Liver (tissue), 9 donors: Measurements from ENCODE around the gene CPSF3. TPM values are rescaled to one million over a fixed set of nuclear protein-coding genes. Genes with fewer than 3 reads are reported as not detected.

Experiments used
- DNase-seq: peaks from one replicate; pipeline ENCODE4 v3.0.0-alpha.2; 2017; ENCODE audit warnings: low spot score
- H3K27ac ChIP-seq, 2 donors: one replicate each; pipeline ENCODE4 v1.7.0; 2013; ENCODE audit warnings: inconsistent platforms in 2 of 2, low read length in 2 of 2, control low read depth in 1 of 2, low read depth in 1 of 2, mild to moderate bottlenecking in 1 of 2
- H3K27me3 ChIP-seq, 4 donors: one replicate each; pipeline versions ENCODE4 v1.6.1 to v1.7.0; 2013; ENCODE audit warnings: low read length in 3 of 4, inconsistent platforms in 1 of 4, mild to moderate bottlenecking in 1 of 4, moderate library complexity in 1 of 4; ENCODE audit not compliant: control insufficient read depth in 4 of 4, insufficient read depth in 4 of 4
- H3K36me3 ChIP-seq, 4 donors: one replicate each; pipeline versions ENCODE4 v1.6.1 to v1.7.0; 2013; ENCODE audit warnings: low read length in 3 of 4, mild to moderate bottlenecking in 3 of 4, low read depth in 1 of 4, moderate library complexity in 1 of 4; ENCODE audit not compliant: control insufficient read depth in 4 of 4, insufficient read depth in 3 of 4
- H3K4me1 ChIP-seq, 4 donors: one replicate each; pipeline versions ENCODE4 v1.6.1 to v1.7.0; 2013; ENCODE audit warnings: low read length in 3 of 4, mild to moderate bottlenecking in 3 of 4, moderate library complexity in 1 of 4; ENCODE audit not compliant: control insufficient read depth in 4 of 4, insufficient read depth in 4 of 4
- H3K4me3 ChIP-seq, 3 donors: one replicate each; pipeline versions ENCODE4 v1.6.1 to v1.7.0; 2013; ENCODE audit warnings: low read length in 3 of 3, control low read depth in 1 of 3, low read depth in 1 of 3, mild to moderate bottlenecking in 1 of 3
- H3K9ac ChIP-seq, 2 donors: one replicate each; pipeline ENCODE4 v1.7.0; 2013; ENCODE audit warnings: low read length in 2 of 2, mild to moderate bottlenecking in 2 of 2, moderate library complexity in 2 of 2, control low read depth in 1 of 2, low read depth in 1 of 2
- H3K9me3 ChIP-seq, 4 donors: one replicate each; pipeline versions ENCODE4 v1.6.1 to v1.7.0; 2013; ENCODE audit warnings: low read length in 3 of 4; ENCODE audit not compliant: control insufficient read depth in 4 of 4
- GABPA ChIP-seq, 2 donors: IDR thresholded peaks in 1 of 2; conservative IDR thresholded peaks in 1 of 2; 2 replicates each; pipeline ENCODE4 v1.6.1; 2016; ENCODE audit warnings: antibody characterized with exemption in 2 of 2, mild to moderate bottlenecking in 1 of 2, moderate library complexity in 1 of 2
- HNF4G ChIP-seq: IDR thresholded peaks from 2 replicates; pipeline ENCODE4 v1.6.1; 2016; ENCODE audit warnings: antibody characterized with exemption
- JUND ChIP-seq, 2 donors: IDR thresholded peaks; 2 replicates each; pipeline ENCODE4 v1.6.1; 2016; ENCODE audit warnings: antibody characterized with exemption in 2 of 2
- MAX ChIP-seq: IDR thresholded peaks from 2 replicates; pipeline ENCODE4 v1.6.1; 2016; ENCODE audit warnings: antibody characterized with exemption
- RXRA ChIP-seq, 2 donors: IDR thresholded peaks; 2 replicates each; pipeline ENCODE4 v1.6.1; 2017 to 2018; ENCODE audit warnings: antibody characterized with exemption in 2 of 2, mild to moderate bottlenecking in 1 of 2
- WGBS: extraction: QIAGEN DNeasy Blood & Tissue Kit; methylation state at CpG from one replicate; pipeline ENCODE4 v1.1.7; 2013; 5-methylcytosine and 5-hydroxymethylcytosine counted together
- polyA plus RNA-seq, 2 donors: library from polyadenylated mRNA; stranded (reverse) in 1 of 2; unstranded in 1 of 2; fragments of 200-250 nt in 1 of 2; fragments of >200 nt in 1 of 2; fragmentation: Nextera tagmentation in 1 of 2; extraction: Ambion mirVana in 1 of 2; gene quantifications; one replicate each; pipeline versions ENCODE4 v1.2.1 to v1.2.3, GENCODE V29; 2013 to 2015
- total RNA-seq, 2 donors: library from RNA; depleted of rRNA; stranded (reverse); fragments of >200 nt; gene quantifications; one replicate each; pipeline ENCODE4 v1.2.3, GENCODE V29; 2014
- TF ChIP-seq, protein P1 (sequence below): IDR thresholded peaks from 2 replicates; pipeline ENCODE4 v1.6.1; 2016; ENCODE audit warnings: antibody characterized with exemption
- TF ChIP-seq, protein P2 (sequence below): IDR thresholded peaks from 2 replicates; pipeline ENCODE4 v1.6.1; 2016; ENCODE audit warnings: antibody characterized with exemption
- donor health status: healthy.
- donor health status: healthy.
- donor health status: healthy.
- donor health status: healthy.
- donor health status: healthy.

CPSF3 gene
- total and polyA plus RNA-seq, 4 donors = 8.7 to 32.2 (median 16.9) TPM

GRCh38 chr2:9378433-9379390 lies 44.7 kb upstream of the CPSF3 start:
- H3K9me3 ChIP-seq = no peaks in the 10 kb centered on the region
- no peak overlapping the region for H3K9ac ChIP-seq
- no peak overlapping the region for H3K4me3 ChIP-seq
- no peak overlapping the region for H3K27ac ChIP-seq
- TF ChIP-seq MAX = no peak
- TF ChIP-seq JUND (IDR thresholded peaks at IDR 0.05) = peak; percentile 54 to 76
- H3K4me1 ChIP-seq = no peaks in the 10 kb centered on the region
- no peaks in the 10 kb centered on the region for H3K27me3 ChIP-seq
- no peak for DNase-seq
- 91% methylated on average over 30 of the region's 30 CpGs for WGBS
- no peaks in the 10 kb centered on the region for H3K36me3 ChIP-seq

- Histone ChIP-seq H3K4me3 (no peak overlapping the region), H3K27me3 (no peaks in the 10 kb centered on the region), H3K4me1 (no peaks in the 10 kb centered on the region), H3K27ac (no peak overlapping the region), H3K9ac (no peak overlapping the region), H3K36me3 (no peaks in the 10 kb centered on the region), H3K9me3 (no peaks in the 10 kb centered on the region)
- WGBS = 95% methylated on average over 5 of the region's 5 CpGs
- DNase-seq = no peak
- no peak for TF ChIP-seq HNF4G
- TF ChIP-seq JUND (IDR thresholded peaks at IDR 0.05) = no peak
- TF ChIP-seq, protein P1, sequence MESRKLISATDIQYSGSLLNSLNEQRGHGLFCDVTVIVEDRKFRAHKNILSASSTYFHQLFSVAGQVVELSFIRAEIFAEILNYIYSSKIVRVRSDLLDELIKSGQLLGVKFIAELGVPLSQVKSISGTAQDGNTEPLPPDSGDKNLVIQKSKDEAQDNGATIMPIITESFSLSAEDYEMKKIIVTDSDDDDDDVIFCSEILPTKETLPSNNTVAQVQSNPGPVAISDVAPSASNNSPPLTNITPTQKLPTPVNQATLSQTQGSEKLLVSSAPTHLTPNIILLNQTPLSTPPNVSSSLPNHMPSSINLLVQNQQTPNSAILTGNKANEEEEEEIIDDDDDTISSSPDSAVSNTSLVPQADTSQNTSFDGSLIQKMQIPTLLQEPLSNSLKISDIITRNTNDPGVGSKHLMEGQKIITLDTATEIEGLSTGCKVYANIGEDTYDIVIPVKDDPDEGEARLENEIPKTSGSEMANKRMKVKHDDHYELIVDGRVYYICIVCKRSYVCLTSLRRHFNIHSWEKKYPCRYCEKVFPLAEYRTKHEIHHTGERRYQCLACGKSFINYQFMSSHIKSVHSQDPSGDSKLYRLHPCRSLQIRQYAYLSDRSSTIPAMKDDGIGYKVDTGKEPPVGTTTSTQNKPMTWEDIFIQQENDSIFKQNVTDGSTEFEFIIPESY = no peak
Observed at GRCh38 chr2:9379391-9379755, 44.1 kb upstream of the CPSF3 start.

DNA sequence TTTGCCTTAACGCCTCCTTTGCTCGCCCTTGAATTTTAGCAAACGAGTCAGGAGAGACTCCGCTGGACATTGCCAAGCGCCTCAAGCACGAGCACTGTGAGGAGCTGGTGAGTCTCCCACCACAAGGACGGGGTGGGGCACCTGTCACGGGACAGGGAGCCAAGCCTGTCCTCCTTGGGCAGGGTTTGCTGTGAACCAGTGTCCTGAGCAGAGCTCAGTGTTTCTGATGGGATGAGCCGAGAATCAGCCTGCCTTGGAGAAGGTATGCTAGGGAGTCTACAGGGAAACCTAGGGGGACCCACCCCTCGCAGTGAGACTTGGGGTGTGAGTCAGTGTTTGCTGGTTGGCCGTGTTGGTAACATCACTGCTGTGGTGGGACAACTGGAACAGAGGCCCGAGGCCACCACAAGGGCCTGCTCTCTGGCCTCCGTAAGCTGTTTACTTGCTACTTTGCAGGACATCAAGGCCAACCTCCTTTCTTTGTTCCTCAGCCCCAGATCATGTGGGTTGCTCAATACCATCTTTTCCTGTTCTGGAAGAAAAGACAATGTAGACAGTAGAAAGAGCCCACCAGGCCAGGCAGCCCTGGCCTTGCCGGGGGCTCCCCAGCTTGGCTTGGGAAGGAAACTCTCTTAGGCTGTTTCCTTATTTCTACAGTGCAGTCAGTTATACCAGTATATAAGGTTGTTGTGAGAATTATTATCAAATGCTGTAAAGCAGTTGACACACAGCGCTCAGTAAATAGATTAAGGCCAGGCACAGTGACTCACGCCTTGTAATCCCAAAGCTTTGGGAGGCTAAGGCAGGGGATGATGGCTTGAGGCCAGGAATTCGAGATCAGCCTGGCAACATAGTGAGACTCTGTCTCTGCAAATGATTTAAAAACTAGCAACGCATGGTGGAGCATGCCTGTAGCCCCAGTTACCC lies 42.5 kb upstream of the CPSF3 start:
- no peak for DNase-seq
- Histone ChIP-seq H3K4me1 (no peaks in the 10 kb centered on the region), H3K9ac (no peak overlapping the region), H3K4me3 (no peak overlapping the region), H3K27ac (no peak overlapping the region), H3K36me3 (no peaks in the 10 kb centered on the region), H3K9me3 (no peaks in the 10 kb centered on the region), H3K27me3 (no peaks in the 10 kb centered on the region)
- TF ChIP-seq JUND (IDR thresholded peaks at IDR 0.05) = no peak
- TF ChIP-seq RXRA (IDR thresholded peaks at IDR 0.05) = no peak
- TF ChIP-seq, protein P2, sequence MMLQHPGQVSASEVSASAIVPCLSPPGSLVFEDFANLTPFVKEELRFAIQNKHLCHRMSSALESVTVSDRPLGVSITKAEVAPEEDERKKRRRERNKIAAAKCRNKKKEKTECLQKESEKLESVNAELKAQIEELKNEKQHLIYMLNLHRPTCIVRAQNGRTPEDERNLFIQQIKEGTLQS = no peak
- no peak for TF ChIP-seq GABPA (IDR thresholded peaks at IDR 0.05 in 1 of 2, conservative IDR thresholded peaks at IDR 0.05 in 1 of 2)
- 90% methylated on average over 18 of the region's 18 CpGs for WGBS
